Osteoblast (primary cell): Measurements from ENCODE around the gene BRD7. TPM values are rescaled to one million over a fixed set of nuclear protein-coding genes. Genes with fewer than 3 reads are reported as not detected.
A peak's percentile ranks its signal among the peaks of the same experiment; 100 is the strongest.

Experiments
- DNase-seq: peaks from one replicate; pipeline ENCODE4 v3.0.0; 2011; ENCODE audit warnings: low spot score, mixed read lengths; ENCODE audit not compliant: insufficient read length; ENCODE audit errors: missing footprints
- H2AFZ ChIP-seq: 2 replicates; pipeline ENCODE4 v1.6.0; 2011; ENCODE audit warnings: mild to moderate bottlenecking, low read length
- H3K27ac ChIP-seq: 2 replicates; pipeline ENCODE4 v1.5.1; 2011; ENCODE audit warnings: mild to moderate bottlenecking, low read depth, low read length, moderate library complexity
- H3K27me3 ChIP-seq: 2 replicates; pipeline ENCODE4 v1.6.0; 2012; ENCODE audit warnings: mild to moderate bottlenecking, control low read depth, inconsistent platforms, low read length, moderate library complexity; ENCODE audit not compliant: insufficient read depth
- H3K36me3 ChIP-seq: 2 replicates; pipeline ENCODE4 v1.5.1; 2011; ENCODE audit warnings: mild to moderate bottlenecking, low read length, control low read depth, moderate library complexity; ENCODE audit not compliant: insufficient read depth
- H3K4me1 ChIP-seq: 2 replicates; pipeline ENCODE4 v1.5.1; 2011; ENCODE audit warnings: mild to moderate bottlenecking, low read length, control low read depth, moderate library complexity; ENCODE audit not compliant: insufficient read depth
- H3K4me2 ChIP-seq: 2 replicates; pipeline ENCODE4 v1.6.0; 2011; ENCODE audit warnings: mild to moderate bottlenecking, low read length; ENCODE audit not compliant: insufficient read depth
- H3K4me3 ChIP-seq: fragments of 200-600 bp; sonication (generic); 3 replicates; pipeline ENCODE4 v1.5.1; 2012; ENCODE audit warnings: mild to moderate bottlenecking, low read length, inconsistent platforms; ENCODE audit not compliant: insufficient read depth
- H3K79me2 ChIP-seq: 2 replicates; pipeline ENCODE4 v1.6.0; 2012; ENCODE audit warnings: mild to moderate bottlenecking, low read length, control low read depth, inconsistent platforms; ENCODE audit not compliant: insufficient read depth
- H3K9me3 ChIP-seq: 2 replicates; pipeline ENCODE4 v1.5.1; 2011; ENCODE audit warnings: low read depth, low read length, control low read depth
- H4K20me1 ChIP-seq: 2 replicates; pipeline ENCODE4 v1.6.0; 2012; ENCODE audit warnings: mild to moderate bottlenecking, low read length, control low read depth; ENCODE audit not compliant: insufficient read depth
- total RNA-seq: library from RNA; depleted of rRNA; stranded (reverse); fragments of >200 nt; gene quantifications from 2 replicates; pipeline ENCODE4 v1.2.3, GENCODE V29; 2012
- TF ChIP-seq, protein P1 (sequence below): IDR thresholded peaks from 2 replicates; pipeline ENCODE4 v1.5.1; 2011; ENCODE audit warnings: mild to moderate bottlenecking, low read depth, low read length, moderate library complexity; ENCODE audit errors: extremely low read depth

The BRD7 gene
- total RNA-seq, 1 donor = 22.8 TPM

DNA sequence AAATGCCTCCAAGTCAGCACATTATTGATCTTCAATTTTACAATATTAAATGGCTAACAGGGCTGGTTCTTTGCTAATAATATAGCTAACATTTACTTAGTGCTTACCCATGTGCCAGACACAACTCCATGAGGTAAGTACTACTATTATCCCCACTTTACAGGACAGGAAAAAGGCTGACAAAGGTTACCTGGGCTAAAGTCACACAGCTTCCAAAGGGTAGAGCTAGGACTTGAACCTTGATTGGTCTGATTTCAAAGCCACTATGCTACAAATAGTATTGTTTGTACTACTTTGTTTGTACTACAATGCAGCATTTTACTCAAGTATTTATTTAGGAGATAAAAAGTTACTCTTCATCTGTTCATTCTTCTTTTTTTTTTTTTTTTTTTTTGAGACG is 31.9 kb downstream of the BRD7 start:
- Histone ChIP-seq H2AFZ (no peak overlapping the region), H3K4me2 (no peak overlapping the region), H3K4me3 (no peak overlapping the region), H3K27me3 (no peaks in the 10 kb centered on the region), H3K9me3 (no peaks in the 10 kb centered on the region), H4K20me1 (no peaks in the 10 kb centered on the region), H3K4me1 (peaks cover 28% of the 10 kb centered on the region), H3K36me3 (peaks cover 10% of the 10 kb centered on the region), H3K79me2 (peaks cover 5% of the 10 kb centered on the region), H3K27ac (peak overlapping the region; percentile 52)
- TF ChIP-seq, protein P1, sequence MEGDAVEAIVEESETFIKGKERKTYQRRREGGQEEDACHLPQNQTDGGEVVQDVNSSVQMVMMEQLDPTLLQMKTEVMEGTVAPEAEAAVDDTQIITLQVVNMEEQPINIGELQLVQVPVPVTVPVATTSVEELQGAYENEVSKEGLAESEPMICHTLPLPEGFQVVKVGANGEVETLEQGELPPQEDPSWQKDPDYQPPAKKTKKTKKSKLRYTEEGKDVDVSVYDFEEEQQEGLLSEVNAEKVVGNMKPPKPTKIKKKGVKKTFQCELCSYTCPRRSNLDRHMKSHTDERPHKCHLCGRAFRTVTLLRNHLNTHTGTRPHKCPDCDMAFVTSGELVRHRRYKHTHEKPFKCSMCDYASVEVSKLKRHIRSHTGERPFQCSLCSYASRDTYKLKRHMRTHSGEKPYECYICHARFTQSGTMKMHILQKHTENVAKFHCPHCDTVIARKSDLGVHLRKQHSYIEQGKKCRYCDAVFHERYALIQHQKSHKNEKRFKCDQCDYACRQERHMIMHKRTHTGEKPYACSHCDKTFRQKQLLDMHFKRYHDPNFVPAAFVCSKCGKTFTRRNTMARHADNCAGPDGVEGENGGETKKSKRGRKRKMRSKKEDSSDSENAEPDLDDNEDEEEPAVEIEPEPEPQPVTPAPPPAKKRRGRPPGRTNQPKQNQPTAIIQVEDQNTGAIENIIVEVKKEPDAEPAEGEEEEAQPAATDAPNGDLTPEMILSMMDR = no peak
- DNase-seq = no peak

DNA sequence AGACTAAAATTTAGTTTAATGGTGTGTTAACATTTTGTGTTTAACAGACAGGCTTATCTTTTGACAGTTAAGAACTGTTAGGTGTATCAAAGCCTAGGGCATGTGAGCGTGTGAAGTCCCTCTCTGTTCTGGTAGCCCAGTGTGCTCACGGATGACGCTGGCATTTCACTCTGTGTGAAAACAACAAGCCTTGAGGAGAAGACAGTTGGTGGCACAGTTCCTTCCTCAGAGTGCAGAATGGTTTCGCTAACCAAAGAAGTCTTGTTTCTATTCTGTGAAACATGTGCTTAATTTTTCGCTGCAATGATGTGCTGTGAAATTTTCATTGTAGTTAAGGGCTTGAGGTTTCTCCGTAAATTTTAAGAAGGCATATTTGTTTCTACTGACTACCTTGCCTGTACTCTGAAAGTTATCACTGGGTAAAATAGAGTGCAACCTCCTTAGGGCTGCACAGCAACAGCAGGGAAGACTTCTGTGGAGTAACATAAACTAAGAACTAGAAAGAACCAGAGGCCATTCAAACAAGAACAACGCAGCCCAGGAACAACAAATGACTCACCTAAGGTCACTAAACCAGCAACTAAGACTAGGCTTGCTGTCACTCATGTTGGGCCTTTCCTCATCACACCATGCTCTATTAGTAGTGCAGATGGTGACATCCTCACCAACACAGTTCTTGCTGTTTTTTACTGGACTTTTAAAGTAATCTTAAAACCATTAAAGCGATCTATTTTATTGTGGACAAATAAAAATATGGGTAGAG is 33.4 kb downstream of the BRD7 start:
- no peaks in the 10 kb centered on the region for H3K27me3 ChIP-seq
- no peak for DNase-seq
- H3K27ac ChIP-seq = peak overlapping the region; percentile 17
- H3K36me3 ChIP-seq = peaks cover 10% of the 10 kb centered on the region
- no peaks in the 10 kb centered on the region for H3K9me3 ChIP-seq
- H3K4me2 ChIP-seq = no peak overlapping the region
- H2AFZ ChIP-seq = no peak overlapping the region
- TF ChIP-seq, protein P1 = no peak
- peaks cover 23% of the 10 kb centered on the region for H3K4me1 ChIP-seq
- H3K4me3 ChIP-seq = no peak overlapping the region
- H4K20me1 ChIP-seq = no peaks in the 10 kb centered on the region
- peaks cover 5% of the 10 kb centered on the region for H3K79me2 ChIP-seq

DNA sequence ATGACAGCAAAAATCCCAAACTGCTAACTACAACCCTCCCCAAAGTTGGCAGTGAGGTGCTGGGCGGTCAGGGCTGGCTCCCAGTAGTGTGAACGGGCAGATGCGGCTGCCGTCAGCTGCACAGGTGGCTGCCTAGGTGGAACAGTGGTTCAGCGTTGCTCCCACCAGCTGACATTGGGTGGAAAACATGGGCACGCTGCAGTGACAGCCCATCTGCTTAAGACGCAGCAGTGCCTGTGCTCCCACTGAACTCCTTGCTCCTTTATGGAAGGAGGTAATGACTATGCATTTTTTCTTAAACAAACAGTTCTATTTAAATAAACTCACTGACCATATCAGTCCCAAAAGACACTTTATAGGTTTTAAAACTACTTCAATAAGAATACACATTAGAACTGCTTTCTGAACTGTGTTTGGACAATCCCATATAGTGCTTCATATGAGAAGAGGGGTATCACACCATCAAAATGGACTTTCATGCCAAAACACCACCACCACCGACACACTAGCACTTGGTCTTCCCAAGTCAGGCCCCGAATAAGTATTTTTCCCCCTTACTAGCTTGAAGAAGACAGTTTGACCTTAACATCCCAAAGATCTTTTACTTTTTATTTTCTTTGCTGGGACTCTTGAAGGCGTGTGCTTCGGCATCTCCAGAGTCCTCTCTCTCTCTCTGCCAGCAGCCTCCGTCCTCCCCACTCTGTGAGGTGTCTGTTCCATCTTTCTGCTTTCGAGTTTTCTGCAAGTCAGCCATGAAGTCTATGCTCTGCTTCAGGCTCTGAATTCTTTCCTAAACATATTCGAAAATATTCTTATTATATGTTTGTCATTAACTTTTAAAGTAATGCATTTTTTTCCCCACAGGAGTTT is 34.4 kb downstream of the BRD7 start:
- DNase-seq = no peak
- no peak overlapping the region for H3K27ac ChIP-seq

More for the DNA sequence above, 34.4 kb downstream of the BRD7 start:
- TF ChIP-seq, protein P1 = no peak
- Histone ChIP-seq H3K4me3 (no peak overlapping the region), H3K36me3 (peaks cover 8% of the 10 kb centered on the region), H4K20me1 (no peaks in the 10 kb centered on the region), H3K79me2 (peaks cover 5% of the 10 kb centered on the region), H2AFZ (no peak overlapping the region), H3K9me3 (no peaks in the 10 kb centered on the region), H3K4me1 (peaks cover 29% of the 10 kb centered on the region), H3K4me2 (no peak overlapping the region), H3K27me3 (no peaks in the 10 kb centered on the region)
